H7 (cell line): ENCODE results near the gene ZNF546. TPM values are rescaled to one million over a fixed set of nuclear protein-coding genes. Genes with fewer than 3 reads are reported as not detected.

Experiments
- DNase-seq: peaks from one replicate; pipeline ENCODE4 v3.0.0; 2012
- H3K27me3 ChIP-seq: 2 replicates; pipeline ENCODE4 v1.6.0; 2011; ENCODE audit warnings: mild to moderate bottlenecking, low read length; ENCODE audit not compliant: control insufficient read depth, insufficient read depth
- H3K36me3 ChIP-seq: replicated peaks from 2 replicates; pipeline ENCODE4 v1.5.1; 2011; ENCODE audit warnings: low read length; ENCODE audit not compliant: control insufficient read depth, insufficient read depth
- H3K4me3 ChIP-seq: 2 replicates; pipeline ENCODE4 v1.5.1; 2011; ENCODE audit warnings: low read depth, mild to moderate bottlenecking, control low read depth, low read length, moderate library complexity; ENCODE audit not compliant: insufficient read depth
- total RNA-seq: library from RNA; depleted of rRNA; stranded (reverse); fragments of >200 nt; shearing (Covaris generic); gene quantifications from 2 replicates; pipeline ENCODE4 v1.2.3, GENCODE V29; 2014; rRNA removed

ZNF546 gene
- total RNA-seq, 1 experiment from 2014 or later = 1.2 TPM

DNA sequence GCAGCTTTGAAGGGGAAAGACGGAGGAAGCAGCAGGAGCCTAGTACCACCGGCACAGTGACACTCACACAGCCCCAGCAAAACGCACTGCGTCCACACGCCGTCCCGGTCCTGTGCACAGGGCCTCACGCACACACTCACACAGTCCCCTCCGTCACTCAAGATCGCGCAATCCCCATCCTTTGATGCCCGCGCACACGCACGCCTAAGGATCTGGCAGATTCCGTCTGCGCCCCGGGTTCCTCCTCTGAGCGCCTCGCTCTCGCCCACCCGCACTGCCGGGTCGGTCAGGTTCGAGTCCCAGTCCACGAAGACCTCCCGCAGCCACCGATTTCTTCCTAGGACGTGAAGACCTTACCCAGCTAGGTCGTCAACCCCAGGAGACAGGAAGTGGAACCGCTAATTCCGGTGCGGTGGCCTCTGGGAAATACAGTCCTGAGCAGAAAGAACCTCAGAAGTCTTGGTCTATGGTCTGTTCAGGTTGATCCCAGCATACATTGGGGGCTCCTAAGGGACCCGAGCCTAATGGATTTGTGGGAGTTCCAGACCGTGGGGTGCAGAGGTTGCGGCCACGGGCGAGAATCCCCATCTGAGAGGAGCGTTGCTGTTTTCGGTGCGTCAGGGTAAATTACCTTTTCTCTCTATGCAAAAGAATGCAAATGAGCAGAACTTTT lies 59.1 kb downstream of the ZNF546 start, which contains the start of gene ZNF780B:
ZNF780B (minus strand) TSS at position 400 of the 673 bp plus-strand sequence. CDS start 5,899 bp downstream, outside the sequence.
- H3K27me3 ChIP-seq = no peaks in the 10 kb centered on the region
- peak; percentile 66 for DNase-seq
- no peaks in the 10 kb centered on the region for H3K36me3 ChIP-seq
- H3K4me3 ChIP-seq = peak within 1 kb of the TSS; percentile 82

DNA sequence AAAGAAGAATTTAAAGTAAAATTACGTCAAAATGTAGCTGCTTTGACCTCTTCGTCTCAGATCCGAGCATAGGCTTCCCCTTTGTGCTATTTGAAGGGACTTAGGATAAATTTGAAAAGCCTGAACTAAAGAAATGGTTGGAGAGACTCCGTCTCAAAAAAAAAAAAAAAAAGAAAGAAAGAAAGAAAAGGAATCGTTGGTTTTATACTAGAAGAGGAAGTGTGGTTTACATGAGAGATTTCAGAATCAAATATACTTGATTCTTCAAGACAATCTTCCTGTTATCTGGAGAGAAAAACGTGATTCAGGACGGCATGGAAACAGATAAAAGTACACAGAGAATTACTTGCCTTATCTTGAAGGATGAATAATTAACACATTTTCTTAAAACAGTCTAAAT lies 59.6 kb downstream of the ZNF546 start:
- no peaks in the 10 kb centered on the region for H3K36me3 ChIP-seq

DNA sequence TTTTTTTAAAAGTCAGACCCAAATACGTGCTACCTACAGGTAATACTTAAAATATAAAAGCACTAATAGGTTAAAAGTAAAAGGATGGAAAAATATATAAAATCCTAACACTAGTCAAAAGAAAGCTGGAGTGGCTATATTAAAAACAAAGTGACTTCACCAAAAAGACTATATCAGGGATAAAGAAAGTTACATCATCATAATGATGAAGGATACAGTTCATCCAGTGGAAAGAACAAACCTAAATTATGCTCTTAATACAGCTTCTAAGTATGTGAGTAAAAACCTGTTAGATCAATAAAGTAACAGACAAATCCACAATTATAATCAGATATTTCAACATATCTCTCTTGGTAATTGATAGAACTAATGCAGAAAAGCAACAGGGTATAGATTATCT lies 60.3 kb downstream of the ZNF546 start:
- Histone ChIP-seq H3K27me3 (no peaks in the 10 kb centered on the region), H3K4me3 (no peak overlapping the region), H3K36me3 (no peaks in the 10 kb centered on the region)
- no peak for DNase-seq

More for the DNA sequence above, 59.6 kb downstream of the ZNF546 start:
- Histone ChIP-seq H3K27me3 (no peaks in the 10 kb centered on the region), H3K4me3 (peak overlapping the region; percentile 82)
- DNase-seq = no peak

DNA sequence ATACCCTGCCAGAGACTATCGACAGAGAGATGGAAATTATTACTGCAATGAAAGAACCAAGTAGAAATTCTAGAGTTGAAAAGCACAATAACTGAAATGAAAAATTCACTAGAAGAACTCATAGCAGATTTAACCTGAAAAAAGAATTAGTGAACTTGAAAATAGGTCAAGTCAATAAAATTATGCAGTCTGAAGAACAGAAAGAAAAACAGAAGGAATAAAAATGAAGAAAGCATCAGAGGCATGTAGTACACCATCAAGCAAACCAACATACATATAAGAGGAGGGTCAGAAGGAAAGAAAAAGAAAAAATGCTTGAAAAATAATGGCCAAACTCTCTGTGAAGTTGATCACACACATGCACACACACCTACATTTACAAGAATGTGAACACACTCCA lies 62.8 kb downstream of the ZNF546 start:
- no peaks in the 10 kb centered on the region for H3K36me3 ChIP-seq
- no peak for DNase-seq
- H3K4me3 ChIP-seq = no peak overlapping the region
- H3K27me3 ChIP-seq = no peaks in the 10 kb centered on the region

DNA sequence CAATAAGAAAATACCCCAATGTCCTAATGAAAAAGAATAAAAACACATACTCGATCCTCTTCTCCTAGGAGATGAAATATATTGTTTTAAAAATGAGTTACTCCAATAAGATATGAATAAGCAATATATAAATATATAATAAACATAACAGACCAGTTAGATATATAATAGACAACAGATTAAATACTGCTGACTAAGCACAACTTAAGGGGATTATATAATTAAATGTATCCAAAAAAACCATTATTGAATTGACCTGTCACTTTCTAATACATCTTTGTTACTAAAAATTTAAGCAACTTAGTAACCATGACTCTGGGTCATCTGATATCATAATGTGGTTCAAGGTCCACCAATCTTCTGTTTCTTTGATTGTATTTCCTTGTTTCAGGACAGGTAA lies 73.2 kb downstream of the ZNF546 start:
- Histone ChIP-seq H3K36me3 (peaks cover 3% of the 10 kb centered on the region; the same call in 1 of the 2 replicates), H3K4me3 (no peak overlapping the region), H3K27me3 (no peaks in the 10 kb centered on the region)
- DNase-seq = no peak

Other genes with a start within 250 kb of the ZNF546 start
- gene LEUTX, start 218.2 kb upstream of the ZNF546 start, total RNA-seq = not detected in 2 replicates
- gene DYRK1B, start 162.9 kb upstream of the ZNF546 start, total RNA-seq = 5.4 and 6.9 TPM in 2 replicates
- 376 and 414 TPM in 2 replicates for gene FBL, start 150.7 kb upstream of the ZNF546 start, total RNA-seq
- gene FCGBP, start 62.4 kb upstream of the ZNF546 start, total RNA-seq = 0.10 and 0.22 TPM in 2 replicates
- 153 and 227 TPM in 2 replicates for gene PSMC4, start 25.9 kb upstream of the ZNF546 start, total RNA-seq
- gene ZNF780B, start 59.2 kb downstream of the ZNF546 start, total RNA-seq = 1.4 and 1.7 TPM in 2 replicates
- gene ZNF780A, start 93.9 kb downstream of the ZNF546 start, total RNA-seq = 7.0 and 9.9 TPM in 2 replicates
- 16.7 and 24.5 TPM in 2 replicates for gene MAP3K10, start 194.4 kb downstream of the ZNF546 start, total RNA-seq
- gene TTC9B, start 221.3 kb downstream of the ZNF546 start, total RNA-seq = not detected in 2 replicates
- gene CCNP, start 229.6 kb downstream of the ZNF546 start, total RNA-seq = 0.87 TPM in 1 of 2 replicates, not detected in the other